H9 (cell line): ENCODE measurements around the gene DYRK1A. TPM values are rescaled to one million over a fixed set of nuclear protein-coding genes. Genes with fewer than 3 reads are reported as not detected.

Source experiments
- DNase-seq: peaks from one replicate; pipeline ENCODE4 v3.0.0-alpha.2; 2017
- H2AFZ ChIP-seq: one replicate; pipeline ENCODE4 v1.6.1; 2013; ENCODE audit warnings: mild to moderate bottlenecking, low read length, control low read depth, moderate library complexity
- H2AK5ac ChIP-seq: 2 replicates; pipeline ENCODE4 v1.6.1; 2013; ENCODE audit warnings: low read length, control low read depth, mixed read lengths; ENCODE audit not compliant: insufficient read length
- H2BK120ac ChIP-seq: one replicate; pipeline ENCODE4 v1.6.1; 2013; ENCODE audit warnings: low read depth, mild to moderate bottlenecking, low read length, control low read depth, inconsistent platforms; ENCODE audit not compliant: poor library complexity, severe bottlenecking
- H2BK12ac ChIP-seq: 2 replicates; pipeline ENCODE4 v1.6.1; 2013; ENCODE audit warnings: low read length, control low read depth, mixed read lengths, low read depth; ENCODE audit not compliant: insufficient read length
- H2BK15ac ChIP-seq: 2 replicates; pipeline ENCODE4 v1.6.1; 2013; ENCODE audit warnings: low read depth, low read length, control low read depth
- H2BK20ac ChIP-seq: one replicate; pipeline ENCODE4 v1.6.1; 2013; ENCODE audit warnings: low read depth, mild to moderate bottlenecking, low read length, control low read depth, inconsistent platforms; ENCODE audit not compliant: poor library complexity, severe bottlenecking
- H2BK5ac ChIP-seq: 2 replicates; pipeline ENCODE4 v1.6.1; 2013; ENCODE audit warnings: low read length, control low read depth, mixed read lengths; ENCODE audit not compliant: insufficient read length
- H3K14ac ChIP-seq: 2 replicates; pipeline ENCODE4 v1.6.1; 2013; ENCODE audit warnings: low read length, control low read depth; ENCODE audit not compliant: insufficient read depth
- H3K18ac ChIP-seq: 2 replicates; pipeline ENCODE4 v1.6.1; 2013; ENCODE audit warnings: low read depth, mild to moderate bottlenecking, mixed read lengths, low read length, control low read depth; ENCODE audit not compliant: insufficient read length
- H3K23ac ChIP-seq: 2 replicates; pipeline ENCODE4 v1.6.1; 2013; ENCODE audit warnings: low read length, control low read depth, mixed read lengths, low read depth; ENCODE audit not compliant: insufficient read length
- H3K23me2 ChIP-seq: 2 replicates; pipeline ENCODE4 v1.6.1; 2013; ENCODE audit warnings: low read depth, mild to moderate bottlenecking, mixed read lengths, low read length, control low read depth; ENCODE audit not compliant: insufficient read length, poor library complexity, severe bottlenecking
- H3K27ac ChIP-seq: 2 replicates; pipeline ENCODE4 v1.5.1; 2013; ENCODE audit warnings: low read length, control low read depth, mixed read lengths, low read depth; ENCODE audit not compliant: insufficient read length
- H3K27me3 ChIP-seq: 2 replicates; pipeline ENCODE4 v1.6.1; 2013; ENCODE audit warnings: low read length, control low read depth, inconsistent platforms; ENCODE audit not compliant: insufficient read depth
- H3K4ac ChIP-seq: 2 replicates; pipeline ENCODE4 v1.6.1; 2013; ENCODE audit warnings: low read depth, mild to moderate bottlenecking, control low read depth, inconsistent platforms, low read length, moderate library complexity
- H3K4me1 ChIP-seq: 2 replicates; pipeline ENCODE4 v1.6.1; 2013; ENCODE audit warnings: low read length, control low read depth, inconsistent platforms; ENCODE audit not compliant: insufficient read depth
- H3K4me2 ChIP-seq: 2 replicates; pipeline ENCODE4 v1.6.1; 2013; ENCODE audit warnings: low read length, control low read depth, mixed read lengths; ENCODE audit not compliant: insufficient read length, insufficient read depth
- H3K56ac ChIP-seq: 2 replicates; pipeline ENCODE4 v1.6.1; 2013; ENCODE audit warnings: low read depth, mild to moderate bottlenecking, mixed read lengths, low read length, control low read depth; ENCODE audit not compliant: insufficient read length
- H3K79me1 ChIP-seq: 2 replicates; pipeline ENCODE4 v1.6.1; 2013; ENCODE audit warnings: low read depth, mild to moderate bottlenecking, moderate library complexity, low read length, control low read depth, inconsistent platforms; ENCODE audit not compliant: insufficient read depth, poor library complexity, severe bottlenecking
- H3K79me2 ChIP-seq: 2 replicates; pipeline ENCODE4 v1.6.1; 2013; ENCODE audit warnings: low read length, control low read depth, inconsistent platforms; ENCODE audit not compliant: insufficient read depth
- H3K9ac ChIP-seq: 2 replicates; pipeline ENCODE4 v1.6.1; 2013; ENCODE audit warnings: low read length, control low read depth, mixed read lengths; ENCODE audit not compliant: insufficient read length; ENCODE audit errors: extremely low read depth
- H3K9me3 ChIP-seq: one replicate; pipeline ENCODE4 v1.6.1; 2013; ENCODE audit warnings: low read depth, low read length, inconsistent platforms; ENCODE audit not compliant: control insufficient read depth
- H3T11ph ChIP-seq: one replicate; pipeline ENCODE4 v1.6.1; 2013; ENCODE audit warnings: mild to moderate bottlenecking, low read length, control low read depth, inconsistent platforms
- H4K20me1 ChIP-seq: one replicate; pipeline ENCODE4 v1.6.1; 2013; ENCODE audit not compliant: control insufficient read depth, insufficient read length, insufficient read depth
- H4K5ac ChIP-seq: 2 replicates; pipeline ENCODE4 v1.6.1; 2013; ENCODE audit warnings: low read depth, mild to moderate bottlenecking, mixed read lengths, low read length, control low read depth; ENCODE audit not compliant: insufficient read length
- H4K8ac ChIP-seq: replicated peaks from 2 replicates; pipeline ENCODE4 v1.6.1; 2013; ENCODE audit warnings: low read length, control low read depth, mixed read lengths, low read depth; ENCODE audit not compliant: insufficient read length
- H4K91ac ChIP-seq: 2 replicates; pipeline ENCODE4 v1.6.1; 2013; ENCODE audit warnings: low read depth, mild to moderate bottlenecking, moderate library complexity, mixed read lengths, low read length, control low read depth; ENCODE audit not compliant: insufficient read length
- H3K27ac Mint-ChIP-seq, 3 experiments: 2 replicates in 2 of 3; 3 replicates in 1 of 3; pipeline ENCODE4 v1.8.0; 2020 to 2021; ENCODE audit warnings: mixed read lengths in 3 of 3, mild to moderate bottlenecking in 1 of 3, moderate library complexity in 1 of 3
- H3K27me3 Mint-ChIP-seq: 2 replicates; pipeline ENCODE4 v1.8.0; 2021; ENCODE audit warnings: low read depth, mild to moderate bottlenecking, moderate library complexity, mixed read lengths
- H3K36me3 Mint-ChIP-seq, 3 experiments: 2 replicates in 2 of 3; 3 replicates in 1 of 3; pipeline ENCODE4 v1.8.0; 2020 to 2021; ENCODE audit warnings: low read depth in 3 of 3, mixed read lengths in 3 of 3; ENCODE audit not compliant: insufficient read depth in 1 of 3
- H3K4me1 Mint-ChIP-seq, 2 experiments: 2 replicates each; pipeline ENCODE4 v1.8.0; 2020; ENCODE audit warnings: mixed read lengths in 2 of 2
- H3K4me3 Mint-ChIP-seq, 2 experiments: 2 replicates in 1 of 2; 3 replicates in 1 of 2; pipeline ENCODE4 v1.8.0; 2020 to 2021; ENCODE audit warnings: mild to moderate bottlenecking in 2 of 2, mixed read lengths in 2 of 2, moderate library complexity in 1 of 2
- H3K9me3 Mint-ChIP-seq, 2 experiments: 2 replicates in 1 of 2; 3 replicates in 1 of 2; pipeline ENCODE4 v1.8.0; 2020; ENCODE audit warnings: mild to moderate bottlenecking in 2 of 2, mixed read lengths in 2 of 2, moderate library complexity in 1 of 2
- WGBS: extraction: QIAGEN DNeasy Blood & Tissue Kit; methylation state at CpG from one replicate; pipeline ENCODE4 v1.1.7; 2013; ENCODE audit warnings: missing lambda C conversion rate, low lambda C conversion rate, mixed read lengths; ENCODE audit not compliant: insufficient read length; ENCODE audit errors: extremely low coverage; 5-methylcytosine and 5-hydroxymethylcytosine counted together
- total RNA-seq: library from RNA; stranded (reverse); gene quantifications from 2 replicates; pipeline ENCODE4 v1.2.1, GENCODE V29; 2021
- TF ChIP-seq, protein P1 (sequence below): fragments of 200-600 bp; sonication (generic); conservative IDR thresholded peaks from 3 replicates; pipeline ENCODE4 v1.8.0; 2021; ENCODE audit warnings: antibody characterized with exemption, mild to moderate bottlenecking

Gene DYRK1A
- total RNA-seq, 1 experiment from 2014 or later = 73.6 TPM

DNA sequence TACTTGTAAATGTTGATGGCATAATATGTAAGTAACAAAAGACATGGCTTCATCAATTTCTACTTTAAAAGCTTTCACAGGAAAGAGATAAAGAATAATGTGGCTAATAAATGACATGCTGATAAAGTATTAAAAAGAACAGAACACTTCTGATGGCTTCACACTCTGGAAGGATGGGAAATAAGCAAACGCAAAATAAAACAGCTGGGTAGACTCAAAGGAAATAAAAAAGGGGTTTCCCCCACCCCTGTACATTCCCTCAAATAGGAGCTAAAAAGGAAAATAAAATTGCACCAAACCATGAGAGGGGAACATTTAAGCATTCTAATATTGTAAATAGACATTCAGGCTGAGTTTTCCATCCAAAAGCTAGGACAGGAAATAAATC lies 27.0 kb upstream of the DYRK1A start:
- H2AFZ ChIP-seq = no peak overlapping the region
- Mint-ChIP-seq H3K9me3 (peaks cover 0 to 3% of the 10 kb centered on the region in 2 experiments; a peak in 1 of 5 replicates), H3K4me1 (peaks cover 7 to 10% of the 10 kb centered on the region in 2 experiments), H3K27ac (no peak overlapping the region), H3K36me3 (peaks cover 0 to 4% (median 2%) of the 10 kb centered on the region in 3 experiments; a peak in 2 of 7 replicates), H3K27me3 (peaks cover 1% of the 10 kb centered on the region), H3K4me3 (no peak overlapping the region)
- H2BK20ac ChIP-seq = no peak overlapping the region
- no peaks in the 10 kb centered on the region for H3K79me2 ChIP-seq
- no peak overlapping the region for H2BK5ac ChIP-seq
- H2BK12ac ChIP-seq = no peak overlapping the region
- no peak overlapping the region for H3K14ac ChIP-seq
- no peaks in the 10 kb centered on the region for H3K79me1 ChIP-seq
- WGBS = no CpG with 5 or more reads among the region's 1 CpG
- no peak overlapping the region for H3K4me2 ChIP-seq
- no peak overlapping the region for H3K56ac ChIP-seq
- H4K20me1 ChIP-seq = no peaks in the 10 kb centered on the region
- H3K4ac ChIP-seq = no peak overlapping the region
- no peaks in the 10 kb centered on the region for H3K27me3 ChIP-seq
- no peaks in the 10 kb centered on the region; the same call in 1 of the 2 replicates for H3K4me1 ChIP-seq
- no peak overlapping the region for H4K5ac ChIP-seq
- H4K91ac ChIP-seq = no peak overlapping the region
- H3K9me3 ChIP-seq = no peaks in the 10 kb centered on the region
- H2AK5ac ChIP-seq = no peak overlapping the region
- H3K27ac ChIP-seq = no peak overlapping the region
- H2BK15ac ChIP-seq = no peak overlapping the region
- DNase-seq = no peak
- no peak overlapping the region for H3K9ac ChIP-seq
- H4K8ac ChIP-seq = no peak overlapping the region
- no peak overlapping the region for H3K18ac ChIP-seq
- H3K23ac ChIP-seq = no peak overlapping the region
- no peak overlapping the region for H3T11ph ChIP-seq
- no peak overlapping the region for H2BK120ac ChIP-seq
- TF ChIP-seq, protein P1, sequence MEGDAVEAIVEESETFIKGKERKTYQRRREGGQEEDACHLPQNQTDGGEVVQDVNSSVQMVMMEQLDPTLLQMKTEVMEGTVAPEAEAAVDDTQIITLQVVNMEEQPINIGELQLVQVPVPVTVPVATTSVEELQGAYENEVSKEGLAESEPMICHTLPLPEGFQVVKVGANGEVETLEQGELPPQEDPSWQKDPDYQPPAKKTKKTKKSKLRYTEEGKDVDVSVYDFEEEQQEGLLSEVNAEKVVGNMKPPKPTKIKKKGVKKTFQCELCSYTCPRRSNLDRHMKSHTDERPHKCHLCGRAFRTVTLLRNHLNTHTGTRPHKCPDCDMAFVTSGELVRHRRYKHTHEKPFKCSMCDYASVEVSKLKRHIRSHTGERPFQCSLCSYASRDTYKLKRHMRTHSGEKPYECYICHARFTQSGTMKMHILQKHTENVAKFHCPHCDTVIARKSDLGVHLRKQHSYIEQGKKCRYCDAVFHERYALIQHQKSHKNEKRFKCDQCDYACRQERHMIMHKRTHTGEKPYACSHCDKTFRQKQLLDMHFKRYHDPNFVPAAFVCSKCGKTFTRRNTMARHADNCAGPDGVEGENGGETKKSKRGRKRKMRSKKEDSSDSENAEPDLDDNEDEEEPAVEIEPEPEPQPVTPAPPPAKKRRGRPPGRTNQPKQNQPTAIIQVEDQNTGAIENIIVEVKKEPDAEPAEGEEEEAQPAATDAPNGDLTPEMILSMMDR = no peak
- H3K23me2 ChIP-seq = no peaks in the 10 kb centered on the region
